NCI-H345 treated with DMSO at 0.1 percent for 48 hours (cell line): Measurements from ENCODE around the gene TEX54.

Experiments
- DNase-seq: peaks from one replicate; lab custom pipeline; 2025; ENCODE audit not compliant: unreplicated experiment; lab: John Stamatoyannopoulos, UW

TEX54 gene

GRCh38 chr11:62789576-62789975 lies 43.1 kb downstream of the TEX54 start:
- no peak for DNase-seq

- no peak for DNase-seq
Measured at GRCh38 chr11:62788991-62789390, 43.6 kb downstream of the TEX54 start.

- DNase-seq = peak; percentile 92
Measured at GRCh38 chr11:62787005-62787759, 45.5 kb downstream of the TEX54 start, which contains the start of gene TMEM179B. TMEM179B (plus strand) TSS chr11:62787402; CDS start chr11:62787432, 30 bp downstream.

- DNase-seq = peak; percentile 54
Measured at GRCh38 chr11:62786318-62787004, 46.2 kb downstream of the TEX54 start.

DNA sequence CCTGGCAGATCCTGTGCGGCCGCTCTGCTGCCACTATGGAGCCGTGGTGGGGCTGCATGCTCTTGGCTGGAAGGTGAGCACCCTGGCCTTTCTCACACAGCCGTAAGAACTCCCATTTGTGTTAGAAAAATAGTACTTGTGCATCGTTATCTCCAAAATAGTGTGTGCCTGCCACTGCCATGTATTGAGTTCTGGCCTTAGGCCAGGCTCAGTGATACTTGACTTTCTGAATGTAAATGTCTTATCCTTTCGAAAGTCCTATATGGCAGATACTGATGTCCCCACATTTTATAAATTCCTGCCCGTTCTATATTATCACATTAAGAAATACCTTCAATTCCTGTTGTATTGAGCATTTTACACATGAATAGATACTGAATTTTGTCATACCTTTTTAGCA lies 49.9 kb downstream of the TEX54 start:
- no peak for DNase-seq
